GM12864 (cell line): Measurements from ENCODE around the gene PPM1N.

Experiments
- DNase-seq: peaks from one replicate; pipeline ENCODE4 v3.0.0-alpha.2; 2011; ENCODE audit warnings: low read depth
- H3K4me3 ChIP-seq: 2 replicates; pipeline ENCODE4 v1.5.1; 2011; ENCODE audit warnings: mild to moderate bottlenecking, low read depth, low read length, control low read depth
- TF ChIP-seq, protein P1 (sequence below): IDR thresholded peaks from 2 replicates; pipeline ENCODE4 v1.5.1; 2011; ENCODE audit warnings: low read depth, mild to moderate bottlenecking, moderate library complexity, low read length, control low read depth, inconsistent platforms; ENCODE audit errors: missing control alignments

PPM1N gene, protein sequence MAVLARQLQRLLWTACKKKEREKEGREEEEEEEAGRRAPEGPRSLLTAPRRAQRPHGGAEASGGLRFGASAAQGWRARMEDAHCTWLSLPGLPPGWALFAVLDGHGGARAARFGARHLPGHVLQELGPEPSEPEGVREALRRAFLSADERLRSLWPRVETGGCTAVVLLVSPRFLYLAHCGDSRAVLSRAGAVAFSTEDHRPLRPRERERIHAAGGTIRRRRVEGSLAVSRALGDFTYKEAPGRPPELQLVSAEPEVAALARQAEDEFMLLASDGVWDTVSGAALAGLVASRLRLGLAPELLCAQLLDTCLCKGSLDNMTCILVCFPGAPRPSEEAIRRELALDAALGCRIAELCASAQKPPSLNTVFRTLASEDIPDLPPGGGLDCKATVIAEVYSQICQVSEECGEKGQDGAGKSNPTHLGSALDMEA

DNA sequence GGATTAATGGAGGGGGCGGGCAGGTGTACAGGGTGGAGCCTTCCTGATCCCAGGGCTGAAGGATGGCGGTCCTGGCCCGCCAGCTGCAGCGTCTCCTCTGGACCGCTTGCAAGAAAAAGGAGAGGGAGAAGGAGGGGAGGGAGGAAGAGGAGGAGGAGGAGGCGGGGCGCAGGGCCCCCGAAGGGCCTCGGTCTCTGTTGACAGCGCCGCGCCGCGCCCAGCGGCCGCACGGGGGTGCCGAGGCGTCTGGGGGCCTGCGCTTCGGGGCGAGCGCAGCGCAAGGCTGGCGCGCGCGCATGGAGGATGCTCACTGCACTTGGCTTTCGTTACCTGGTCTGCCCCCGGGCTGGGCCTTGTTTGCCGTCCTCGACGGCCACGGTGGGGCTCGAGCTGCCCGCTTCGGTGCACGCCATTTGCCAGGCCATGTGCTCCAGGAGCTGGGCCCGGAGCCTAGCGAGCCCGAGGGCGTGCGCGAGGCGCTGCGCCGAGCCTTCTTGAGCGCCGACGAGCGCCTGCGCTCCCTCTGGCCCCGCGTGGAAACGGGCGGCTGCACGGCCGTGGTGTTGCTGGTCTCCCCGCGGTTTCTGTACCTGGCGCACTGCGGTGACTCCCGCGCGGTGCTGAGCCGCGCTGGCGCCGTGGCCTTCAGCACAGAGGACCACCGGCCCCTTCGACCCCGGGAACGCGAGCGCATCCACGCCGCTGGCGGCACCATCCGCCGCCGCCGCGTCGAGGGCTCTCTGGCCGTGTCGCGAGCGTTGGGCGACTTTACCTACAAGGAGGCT is at the start of gene PPM1N:
PPM1N (plus strand) TSS at position 33 of the 785 bp plus-strand sequence; CDS start at position 63, 30 bp downstream.
- peak within 1 kb of the TSS; percentile 52 for H3K4me3 ChIP-seq
- DNase-seq, result no peak
- TF ChIP-seq, protein P1, sequence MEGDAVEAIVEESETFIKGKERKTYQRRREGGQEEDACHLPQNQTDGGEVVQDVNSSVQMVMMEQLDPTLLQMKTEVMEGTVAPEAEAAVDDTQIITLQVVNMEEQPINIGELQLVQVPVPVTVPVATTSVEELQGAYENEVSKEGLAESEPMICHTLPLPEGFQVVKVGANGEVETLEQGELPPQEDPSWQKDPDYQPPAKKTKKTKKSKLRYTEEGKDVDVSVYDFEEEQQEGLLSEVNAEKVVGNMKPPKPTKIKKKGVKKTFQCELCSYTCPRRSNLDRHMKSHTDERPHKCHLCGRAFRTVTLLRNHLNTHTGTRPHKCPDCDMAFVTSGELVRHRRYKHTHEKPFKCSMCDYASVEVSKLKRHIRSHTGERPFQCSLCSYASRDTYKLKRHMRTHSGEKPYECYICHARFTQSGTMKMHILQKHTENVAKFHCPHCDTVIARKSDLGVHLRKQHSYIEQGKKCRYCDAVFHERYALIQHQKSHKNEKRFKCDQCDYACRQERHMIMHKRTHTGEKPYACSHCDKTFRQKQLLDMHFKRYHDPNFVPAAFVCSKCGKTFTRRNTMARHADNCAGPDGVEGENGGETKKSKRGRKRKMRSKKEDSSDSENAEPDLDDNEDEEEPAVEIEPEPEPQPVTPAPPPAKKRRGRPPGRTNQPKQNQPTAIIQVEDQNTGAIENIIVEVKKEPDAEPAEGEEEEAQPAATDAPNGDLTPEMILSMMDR, result peak; percentile 40

DNA sequence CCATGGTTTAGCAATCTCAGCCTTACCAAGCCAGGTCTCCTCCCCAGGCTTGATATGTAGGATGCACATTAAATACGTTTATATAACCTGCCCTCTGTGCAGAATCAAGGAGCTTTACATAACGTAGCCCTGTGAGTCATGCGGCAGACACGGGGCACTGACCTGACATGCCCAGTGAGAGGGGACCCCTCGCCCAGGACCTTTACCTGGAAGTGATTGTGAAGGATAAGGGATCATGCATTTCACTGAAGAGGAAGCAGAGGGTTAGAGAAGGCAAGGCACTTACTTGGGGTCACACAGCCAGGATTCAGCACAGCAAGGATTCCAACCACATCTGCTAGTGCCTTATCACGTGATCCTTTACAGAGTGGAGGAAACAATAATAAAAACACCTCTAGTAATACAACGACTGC is 49.4 kb upstream of the PPM1N start:
- H3K4me3 ChIP-seq, result no peak overlapping the region
- TF ChIP-seq, protein P1, result no peak
- no peak for DNase-seq

DNA sequence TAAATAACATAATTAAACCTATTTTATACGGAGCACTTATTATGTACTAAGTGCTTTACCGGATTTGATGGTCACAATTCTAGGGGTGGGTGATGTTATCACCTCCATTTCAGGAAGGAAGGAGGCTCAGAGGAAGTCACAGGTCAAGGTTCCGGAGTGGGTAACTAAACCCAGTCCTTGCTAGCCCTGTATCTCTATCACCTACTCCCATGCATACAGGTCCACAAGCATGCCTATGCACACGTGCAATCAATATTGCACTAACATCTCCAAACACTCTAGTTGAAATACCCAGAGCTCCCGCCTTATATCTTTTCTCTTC is 48.3 kb upstream of the PPM1N start:
- no peak for DNase-seq
- H3K4me3 ChIP-seq, result peak overlapping the region; percentile 65
- TF ChIP-seq, protein P1, result no peak

DNA sequence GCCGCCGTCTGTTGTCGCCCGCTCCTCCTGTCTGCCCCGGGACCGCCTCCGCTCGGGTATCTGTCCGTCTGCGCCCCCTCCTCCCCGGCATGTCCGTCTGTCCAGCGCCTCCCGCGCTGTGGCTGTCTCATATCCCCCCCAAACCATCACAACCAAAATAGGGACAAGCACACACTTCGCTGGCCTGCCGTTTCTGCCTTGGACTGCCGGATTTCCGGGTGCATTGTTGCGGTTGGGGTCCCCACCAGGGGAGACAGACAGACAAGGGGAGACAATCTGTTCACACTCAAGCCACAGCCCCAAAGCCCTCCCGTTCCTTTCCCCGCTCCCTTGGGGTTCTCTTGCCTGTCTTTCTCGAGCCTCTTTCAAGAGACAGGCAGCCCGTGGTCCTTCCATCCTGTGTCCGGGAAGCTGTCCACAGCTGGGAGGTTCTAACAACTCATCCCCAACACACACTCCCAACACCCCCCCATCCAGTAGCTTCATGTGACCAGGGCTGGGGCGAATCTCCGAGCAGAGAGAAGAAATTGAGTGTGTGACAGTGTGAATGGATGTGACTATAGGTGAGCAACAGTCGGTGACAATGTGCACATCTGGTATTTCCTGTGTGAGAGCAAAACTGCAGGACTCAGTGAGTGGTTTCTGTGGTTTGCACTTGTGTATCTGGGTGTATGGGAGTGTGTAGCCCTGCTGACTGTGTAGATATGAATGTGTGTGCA is 47.0 kb upstream of the PPM1N start:
- DNase-seq, result peak; percentile 69
- H3K4me3 ChIP-seq, result peak overlapping the region; percentile 81
- TF ChIP-seq, protein P1, result no peak

DNA sequence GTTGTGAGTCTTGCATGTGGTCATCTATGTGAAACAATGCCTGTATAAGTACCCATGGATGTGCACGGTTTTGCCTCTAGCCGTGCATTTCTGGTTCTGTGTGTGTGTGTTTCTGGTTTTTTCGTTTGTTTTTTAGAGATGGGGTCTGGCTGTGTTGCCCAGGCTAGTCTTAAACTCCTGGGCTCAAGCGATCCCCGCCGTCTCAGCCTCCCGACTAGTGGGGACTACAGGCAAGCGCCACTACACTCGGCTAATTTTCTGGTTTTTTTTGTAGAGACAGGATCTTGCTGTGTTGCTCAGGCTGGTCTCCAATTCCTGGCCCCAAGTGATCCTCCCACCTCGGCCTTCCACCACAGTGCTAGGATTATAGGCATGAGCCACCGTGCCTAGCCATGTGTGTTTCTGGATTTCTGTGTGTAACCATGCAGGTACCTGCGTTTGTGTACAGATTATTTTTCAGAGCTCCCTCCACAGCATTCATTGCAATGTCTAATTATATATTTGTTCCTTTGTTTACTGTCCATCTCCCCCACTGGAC is 46.3 kb upstream of the PPM1N start:
- TF ChIP-seq, protein P1, result no peak
- DNase-seq, result no peak
- no peak overlapping the region for H3K4me3 ChIP-seq

DNA sequence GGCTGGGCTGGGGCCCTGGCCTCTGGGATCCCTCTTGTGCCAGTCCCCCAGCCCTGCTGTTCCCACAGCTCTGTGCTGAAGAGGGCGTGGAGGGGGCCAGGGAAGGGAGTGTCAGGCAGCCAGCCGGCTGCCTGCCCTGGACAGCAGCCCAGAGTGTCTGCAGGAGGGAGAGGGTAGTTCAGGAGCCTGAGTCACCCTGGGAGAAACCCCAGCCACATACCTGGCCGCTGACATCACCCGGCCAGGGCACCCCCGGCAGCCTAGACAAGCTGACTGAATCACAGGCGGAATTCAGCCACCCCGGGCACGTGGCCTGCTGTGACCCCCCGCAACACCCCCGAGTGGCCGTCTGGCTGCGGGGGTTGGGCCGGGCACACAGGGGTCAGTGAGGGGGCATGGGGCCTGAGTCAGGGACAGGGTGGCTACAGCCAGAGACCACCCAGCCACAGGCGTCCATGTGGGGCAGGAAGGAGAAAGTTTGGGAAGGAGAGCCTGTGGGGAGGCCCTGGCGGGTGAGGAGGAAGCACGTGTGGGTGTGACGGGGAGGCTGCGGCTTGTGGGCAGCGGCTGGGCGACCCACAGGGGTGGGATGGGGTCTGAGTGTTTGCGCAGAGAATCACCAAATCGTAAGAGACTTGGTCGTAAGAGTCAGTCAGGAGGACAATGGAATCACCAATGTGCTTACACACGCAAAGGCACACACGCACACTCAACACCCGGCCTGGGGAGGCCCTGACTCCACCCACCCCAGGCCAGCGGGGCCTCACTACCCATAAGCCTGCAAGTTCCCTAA is 42.3 kb upstream of the PPM1N start:
- TF ChIP-seq, protein P1, result no peak
- H3K4me3 ChIP-seq, result no peak overlapping the region
- no peak for DNase-seq
